ENCODE measurements around the gene HSPA1L.
A peak's percentile ranks its signal among the peaks of the same experiment; 100 is the strongest.
"Not testable (repeated sequence)": the region's sequence is repeated elsewhere in the genome, so short reads cannot be mapped to it uniquely, and the experiment has no call there.

The HSPA1L gene

GRCh38 chr6:31815025-31815838 is at the start of gene HSPA1L, which contains the start of gene HSPA1A:
TSS of gene HSPA1L (minus strand) at chr6:31815283. CDS start at chr6:31811972, 3,311 bp downstream.
TSS of gene HSPA1A (plus strand) at chr6:31815543. CDS start at chr6:31815757, 214 bp downstream.
- no peak within 1 kb of the TSS for H3K27ac ChIP-seq
- no peak for TF ChIP-seq CTCF (IDR thresholded peaks at IDR 0.05; ENCODE audit: low read depth, low read length)
- no peaks in the 10 kb centered on the region for H3K36me3 ChIP-seq
- no peaks in the 10 kb centered on the region for H3K27me3 ChIP-seq (ENCODE audit: insufficient read depth, low read depth, severe bottlenecking)
- peaks cover 40% of the 10 kb centered on the region for H3K9me3 ChIP-seq (ENCODE audit: severe bottlenecking)
- no peak for DNase-seq
- no peak within 1 kb of the TSS for H3K4me3 ChIP-seq (ENCODE audit: low read depth, low read length)

- Histone ChIP-seq H3K36me3 (peaks cover 9% of the 10 kb centered on the region), H3K27me3 (ENCODE audit: insufficient read depth, low read depth, severe bottlenecking) (no peaks in the 10 kb centered on the region), H3K27ac (no peak overlapping the region), H3K9me3 (ENCODE audit: severe bottlenecking) (no peaks in the 10 kb centered on the region), H3K4me3 (ENCODE audit: low read depth, low read length) (no peak overlapping the region)
- DNase-seq: no peak
- TF ChIP-seq CTCF (IDR thresholded peaks at IDR 0.05; ENCODE audit: low read depth, low read length): no peak
These were observed 49.7 kb upstream of the HSPA1L start for GRCh38 chr6:31864818-31865204.

- not testable (repeated sequence) for DNase-seq; H3K27me3 ChIP-seq (ENCODE audit: insufficient read depth, low read depth, severe bottlenecking); H3K9me3 ChIP-seq (ENCODE audit: severe bottlenecking)
- peak overlapping the region; percentile 89 for H3K4me3 ChIP-seq (ENCODE audit: low read depth, low read length)
- peaks cover 16% of the 10 kb centered on the region for H3K36me3 ChIP-seq
- peak overlapping the region; percentile 95 for H3K27ac ChIP-seq
These were observed 49.1 kb upstream of the HSPA1L start for GRCh38 chr6:31864123-31864562.

- Histone ChIP-seq H3K9me3 (ENCODE audit: severe bottlenecking) (no peaks in the 10 kb centered on the region), H3K36me3 (peaks cover 27% of the 10 kb centered on the region), H3K27me3 (ENCODE audit: insufficient read depth, low read depth, severe bottlenecking) (no peaks in the 10 kb centered on the region), H3K27ac (peak within 1 kb of the TSS; percentile 95), H3K4me3 (ENCODE audit: low read depth, low read length) (peak within 1 kb of the TSS; percentile 89)
- TF ChIP-seq CTCF (IDR thresholded peaks at IDR 0.05; ENCODE audit: low read depth, low read length): no peak
- peak; percentile 100 for DNase-seq
These were observed 47.5 kb upstream of the HSPA1L start, which contains the start of gene NEU1 for GRCh38 chr6:31862344-31863235. TSS of gene NEU1 (minus strand) at chr6:31862821. CDS start at chr6:31862776, 45 bp downstream.

GRCh38 chr6:31861919-31862343 is 46.8 kb upstream of the HSPA1L start:
- no peak overlapping the region for H3K27ac ChIP-seq
- TF ChIP-seq CTCF (IDR thresholded peaks at IDR 0.05; ENCODE audit: low read depth, low read length): no peak
- DNase-seq: no peak

GRCh38 chr6:31861150-31861549 is 46.1 kb upstream of the HSPA1L start:
- no peaks in the 10 kb centered on the region for H3K27me3 ChIP-seq (ENCODE audit: insufficient read depth, low read depth, severe bottlenecking)

More at GRCh38 chr6:31861919-31862343, 46.8 kb upstream of the HSPA1L start:
- H3K27me3 ChIP-seq (ENCODE audit: insufficient read depth, low read depth, severe bottlenecking): no peaks in the 10 kb centered on the region
- H3K9me3 ChIP-seq (ENCODE audit: severe bottlenecking): no peaks in the 10 kb centered on the region
- H3K36me3 ChIP-seq: peaks cover 33% of the 10 kb centered on the region
- H3K4me3 ChIP-seq (ENCODE audit: low read depth, low read length): peak overlapping the region; percentile 89

More at GRCh38 chr6:31861150-31861549, 46.1 kb upstream of the HSPA1L start:
- Histone ChIP-seq H3K36me3 (peaks cover 34% of the 10 kb centered on the region), H3K9me3 (ENCODE audit: severe bottlenecking) (no peaks in the 10 kb centered on the region), H3K4me3 (ENCODE audit: low read depth, low read length) (no peak overlapping the region), H3K27ac (no peak overlapping the region)
- TF ChIP-seq CTCF (IDR thresholded peaks at IDR 0.05; ENCODE audit: low read depth, low read length): no peak
- no peak for DNase-seq
